K562 (cell line): Measurements from ENCODE around the gene MRRF.

ENCODE experiments used
- CTCF ChIP-seq, 3 experiments: IDR thresholded peaks in 2 of 3; conservative IDR thresholded peaks in 1 of 3; 2 replicates each; pipeline ENCODE4 v1.5.1; 2011 to 2012; ENCODE audit warnings: low read length in 3 of 3, mild to moderate bottlenecking in 3 of 3, control low read depth in 2 of 3, improper control_type of control experiment in 1 of 3, inconsistent platforms in 1 of 3, low read depth in 1 of 3, mixed read lengths in 1 of 3, moderate library complexity in 1 of 3; ENCODE audit not compliant: insufficient read depth in 2 of 3
- ETV1 ChIP-seq: fragments of 450-650 bp; conservative IDR thresholded peaks from 2 replicates; pipeline ENCODE4 v1.6.1; 2016; ENCODE audit warnings: missing genetic modification characterization, control low read depth, low read depth, missing compliant biosample characterization
- GABPA ChIP-seq: fragments of 200-800 bp; sonication (Bioruptor generic); conservative IDR thresholded peaks from 2 replicates; pipeline ENCODE4 v1.6.1; 2016; ENCODE audit warnings: low read depth, missing genetic modification characterization, missing compliant biosample characterization
- HDGF ChIP-seq: fragments of 450-650 bp; IDR thresholded peaks from 2 replicates; pipeline ENCODE4 v1.6.1; 2016
- MAX ChIP-seq: sonication (generic); formaldehyde crosslinking; IDR thresholded peaks from 2 replicates; pipeline ENCODE4 v1.9.0; 2022; ENCODE audit warnings: mild to moderate bottlenecking, missing genetic modification reagents
- MXI1 ChIP-seq: IDR thresholded peaks from 2 replicates; pipeline ENCODE4 v1.6.1; 2011; ENCODE audit warnings: low read depth, mild to moderate bottlenecking, improper control_type of control experiment, low read length
- PRDM10 ChIP-seq: fragments of 450-650 bp; IDR thresholded peaks from 2 replicates; pipeline ENCODE4 v1.6.1; 2018; ENCODE audit not compliant: partially characterized antibody
- RAD51 ChIP-seq: fragments of 450-650 bp; IDR thresholded peaks from 2 replicates; pipeline ENCODE4 v1.7.1; 2016; ENCODE audit warnings: low read depth, mild to moderate bottlenecking, borderline replicate concordance
- RBM15 ChIP-seq: fragments of 200-400 bp; formaldehyde crosslinking; IDR thresholded peaks from 2 replicates; pipeline ENCODE4 v1.6.1; 2018; ENCODE audit warnings: mild to moderate bottlenecking, low read length, moderate library complexity; ENCODE audit not compliant: insufficient read depth
- TCF3 ChIP-seq: sonication (generic); formaldehyde crosslinking; IDR thresholded peaks from 2 replicates; pipeline ENCODE4 v1.4.0; 2020; ENCODE audit warnings: mild to moderate bottlenecking, missing genetic modification reagents
- ZKSCAN8 ChIP-seq: fragments of 200-800 bp; sonication (Bioruptor generic); IDR thresholded peaks from 2 replicates; pipeline ENCODE4 v1.6.1; 2016; ENCODE audit warnings: missing genetic modification characterization, missing compliant biosample characterization
- ZNF121 ChIP-seq: sonication (generic); formaldehyde crosslinking; conservative IDR thresholded peaks from 2 replicates; pipeline ENCODE4 v1.8.0; 2022; ENCODE audit warnings: missing genetic modification reagents
- TF ChIP-seq, protein P1 (sequence below): fragments of 450-650 bp; IDR thresholded peaks from 2 replicates; pipeline ENCODE4 v1.6.1; 2016; ENCODE audit warnings: low read depth, mild to moderate bottlenecking, moderate library complexity

DNA sequence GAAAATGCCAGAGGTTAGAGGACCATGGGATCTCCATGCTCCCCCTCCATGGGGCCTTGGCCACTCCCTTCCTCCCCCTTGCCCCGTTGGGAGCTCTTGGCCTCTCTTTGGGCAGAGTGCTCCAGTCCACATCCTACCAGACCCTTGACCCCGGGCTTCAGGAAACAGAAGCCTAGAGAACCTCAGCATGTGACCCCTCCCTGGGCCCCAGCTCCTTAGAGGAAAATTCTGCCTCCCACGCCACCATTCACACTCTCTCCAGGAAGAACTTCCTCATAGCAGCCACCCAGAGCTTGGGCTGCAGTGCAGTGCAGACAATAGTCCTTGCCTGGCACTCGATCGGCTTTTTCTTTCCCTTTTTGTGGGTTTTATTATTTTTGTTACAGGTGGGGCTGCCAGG lies 41.9 kb upstream of the MRRF start:
- TF ChIP-seq CTCF (IDR thresholded peaks at IDR 0.05 in 2 of 3, conservative IDR thresholded peaks at IDR 0.05 in 1 of 3; ENCODE audit: insufficient read depth in 2 of 3, low read depth in 1 of 3, low read length in 3 of 3), result 0 out of 6 replicates have a peak, but pooled peaks of 1 of the 3 experiments have one; percentile 4
- TF ChIP-seq MXI1, result no peak
- no peak for TF ChIP-seq RBM15
- no peak for TF ChIP-seq ETV1
- no peak for TF ChIP-seq TCF3 (CRISPR knock-in tag)
- TF ChIP-seq ZNF121 (CRISPR knock-in tag), result no peak
- TF ChIP-seq HDGF, result no peak
- TF ChIP-seq RAD51, result no peak
- no peak for TF ChIP-seq MAX (CRISPR knock-in tag)
- TF ChIP-seq GABPA (tag), result no peak
- TF ChIP-seq PRDM10, result no peak
- TF ChIP-seq, protein P1, sequence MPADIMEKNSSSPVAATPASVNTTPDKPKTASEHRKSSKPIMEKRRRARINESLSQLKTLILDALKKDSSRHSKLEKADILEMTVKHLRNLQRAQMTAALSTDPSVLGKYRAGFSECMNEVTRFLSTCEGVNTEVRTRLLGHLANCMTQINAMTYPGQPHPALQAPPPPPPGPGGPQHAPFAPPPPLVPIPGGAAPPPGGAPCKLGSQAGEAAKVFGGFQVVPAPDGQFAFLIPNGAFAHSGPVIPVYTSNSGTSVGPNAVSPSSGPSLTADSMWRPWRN, result no peak
- TF ChIP-seq ZKSCAN8 (CRISPR knock-in tag), result no peak
